Measurements from ENCODE around the gene SRPRA.
"Not testable (repeated sequence)": the region's sequence is repeated elsewhere in the genome, so short reads cannot be mapped to it uniquely, and the experiment has no call there.

Gene SRPRA

GRCh38 chr11:126311401-126312291 lies 43.0 kb upstream of the SRPRA start:
- Histone ChIP-seq H3K27ac (ENCODE audit: insufficient read depth in 1 of 2, low read depth in 1 of 2, low read length in 2 of 2, poor library complexity in 1 of 2, severe bottlenecking in 2 of 2) (no peak overlapping the region), H3K27me3 (replicated peaks in 2 of 5; ENCODE audit: control insufficient read depth in 4 of 5, insufficient read depth in 5 of 5, low read length in 4 of 5) (no peaks in the 10 kb centered on the region), H3K4me3 (ENCODE audit: control insufficient read depth in 1 of 7, extremely low read depth in 1 of 7, insufficient read depth in 4 of 7, low read depth in 2 of 7, low read length in 6 of 7) (no peak overlapping the region), H3K36me3 (ENCODE audit: control insufficient read depth in 4 of 4, insufficient read depth in 4 of 4, low read length in 3 of 4) (peaks cover 0 to 42% (median 8%) of the 10 kb centered on the region in 4 experiments), H3K9me3 (ENCODE audit: control extremely low read depth in 1 of 5, control insufficient read depth in 4 of 5, insufficient read depth in 2 of 5, low read depth in 1 of 5, low read length in 4 of 5) (peaks cover 0 to 2% (median 0%) of the 10 kb centered on the region in 5 experiments), H3K4me1 (ENCODE audit: control extremely low read depth in 1 of 4, control insufficient read depth in 4 of 4, insufficient read depth in 4 of 4, low read length in 3 of 4) (peaks cover 3 to 50% (median 25%) of the 10 kb centered on the region in 4 experiments)
- DNase-seq, result peak; percentile 25 to 84 (median 70)
- ChIA-PET POLR2A (interaction anchor here (1.2 kb wide), 1 partner anchor 105 kb away, joined by 4 read pairs; no protein-coding TSS in a partner anchor), CTCF (interaction anchor here (0.7 to 11.9 kb wide), 40 partner anchors 7 to 1034 kb away, joined by 3 to 105 read pairs (median 5); partner anchors contain the start of gene ST3GAL4)
- WGBS (ENCODE audit: insufficient coverage), result 73% methylated on average over 9 of the region's 14 CpGs

GRCh38 chr11:126310992-126311310 lies 42.3 kb upstream of the SRPRA start:
- no peak for DNase-seq
- H3K36me3 ChIP-seq (ENCODE audit: control insufficient read depth in 4 of 4, insufficient read depth in 4 of 4, low read length in 3 of 4), result peaks cover 0 to 42% (median 11%) of the 10 kb centered on the region in 4 experiments
- no peak overlapping the region for H3K27ac ChIP-seq (ENCODE audit: insufficient read depth in 1 of 2, low read depth in 1 of 2, low read length in 2 of 2, poor library complexity in 1 of 2, severe bottlenecking in 2 of 2)
- WGBS (ENCODE audit: insufficient coverage), result 51% methylated on average over 5 of the region's 6 CpGs
- ChIA-PET CTCF (interaction anchor here (0.7 to 11.9 kb wide), 41 partner anchors 8 to 1034 kb away, joined by 3 to 105 read pairs (median 5); partner anchors contain the start of gene ST3GAL4), POLR2A (interaction anchor here (0.5 to 1.3 kb wide), 3 partner anchors 82 to 109 kb away, joined by 3 to 4 read pairs (median 3); no protein-coding TSS in a partner anchor)
- no peak overlapping the region for H3K4me3 ChIP-seq (ENCODE audit: control insufficient read depth in 1 of 7, extremely low read depth in 1 of 7, insufficient read depth in 4 of 7, low read depth in 2 of 7, low read length in 6 of 7)
- H3K4me1 ChIP-seq (ENCODE audit: control extremely low read depth in 1 of 4, control insufficient read depth in 4 of 4, insufficient read depth in 4 of 4, low read length in 3 of 4), result peaks cover 3 to 50% (median 25%) of the 10 kb centered on the region in 4 experiments
- peaks cover 0 to 2% (median 0%) of the 10 kb centered on the region in 5 experiments for H3K9me3 ChIP-seq (ENCODE audit: control extremely low read depth in 1 of 5, control insufficient read depth in 4 of 5, insufficient read depth in 2 of 5, low read depth in 1 of 5, low read length in 4 of 5)
- no peaks in the 10 kb centered on the region for H3K27me3 ChIP-seq (replicated peaks in 2 of 5; ENCODE audit: control insufficient read depth in 4 of 5, insufficient read depth in 5 of 5, low read length in 4 of 5)

DNA sequence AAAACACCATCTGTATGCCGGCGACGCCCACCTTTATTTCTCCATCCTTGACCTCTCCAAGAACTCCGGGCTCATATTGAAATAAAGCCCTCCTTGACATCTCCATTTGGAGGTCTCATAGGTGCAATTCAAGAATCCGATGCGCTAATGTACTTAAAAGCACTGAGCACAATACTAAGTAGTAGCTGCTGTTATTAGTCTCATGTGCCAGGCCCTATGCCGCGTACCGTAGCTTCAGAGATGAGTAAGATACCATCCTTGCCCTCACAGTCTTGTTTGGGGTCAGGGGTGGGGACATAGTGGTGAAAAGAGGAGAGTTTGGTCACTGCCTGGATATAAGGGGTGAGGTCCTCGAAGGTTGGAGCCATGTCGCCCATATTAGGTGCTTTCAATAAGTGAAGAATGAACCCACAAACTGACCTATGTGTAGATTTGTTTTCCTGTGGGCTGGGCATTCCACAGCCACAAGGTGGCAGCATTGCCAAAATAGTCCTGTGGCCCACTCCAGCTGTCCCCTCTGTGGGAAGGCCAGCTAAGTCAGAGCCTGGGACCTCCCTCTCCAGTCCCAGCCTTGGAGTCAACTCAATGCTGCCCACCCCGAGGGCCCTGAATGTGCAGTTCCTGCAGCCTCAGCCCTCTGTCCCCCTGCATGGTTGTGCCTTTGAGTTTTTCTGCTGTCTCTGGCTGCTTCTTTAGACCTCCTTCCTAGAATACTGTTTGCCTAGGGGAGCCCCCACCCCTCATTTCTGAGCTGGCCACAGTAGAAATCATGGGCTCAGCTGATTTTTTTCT lies 41.7 kb upstream of the SRPRA start:
- Histone ChIP-seq H3K4me1 (ENCODE audit: control extremely low read depth in 1 of 4, control insufficient read depth in 4 of 4, insufficient read depth in 4 of 4, low read length in 3 of 4) (peaks cover 3 to 50% (median 25%) of the 10 kb centered on the region in 4 experiments), H3K27ac (ENCODE audit: insufficient read depth in 1 of 2, low read depth in 1 of 2, low read length in 2 of 2, poor library complexity in 1 of 2, severe bottlenecking in 2 of 2) (no peak overlapping the region), H3K9me3 (ENCODE audit: control extremely low read depth in 1 of 5, control insufficient read depth in 4 of 5, insufficient read depth in 2 of 5, low read depth in 1 of 5, low read length in 4 of 5) (peaks cover 0 to under 1% (median 0%) of the 10 kb centered on the region in 5 experiments), H3K27me3 (replicated peaks in 2 of 5; ENCODE audit: control insufficient read depth in 4 of 5, insufficient read depth in 5 of 5, low read length in 4 of 5) (no peaks in the 10 kb centered on the region), H3K36me3 (ENCODE audit: control insufficient read depth in 4 of 4, insufficient read depth in 4 of 4, low read length in 3 of 4) (peaks cover 0 to 40% (median 11%) of the 10 kb centered on the region in 4 experiments), H3K4me3 (ENCODE audit: control insufficient read depth in 1 of 7, extremely low read depth in 1 of 7, insufficient read depth in 4 of 7, low read depth in 2 of 7, low read length in 6 of 7) (no peak overlapping the region)
- 66% methylated on average over 12 of the region's 12 CpGs for WGBS (ENCODE audit: insufficient coverage)
- ChIA-PET CTCF (interaction anchor here (0.7 to 11.9 kb wide), 41 partner anchors 9 to 1035 kb away, joined by 3 to 105 read pairs (median 5); partner anchors contain the start of gene ST3GAL4), POLR2A (interaction anchor here (0.5 to 1.3 kb wide), 3 partner anchors 83 to 110 kb away, joined by 3 to 4 read pairs (median 3); no protein-coding TSS in a partner anchor)
- peak; percentile 72 to 77 (median 75) for DNase-seq

DNA sequence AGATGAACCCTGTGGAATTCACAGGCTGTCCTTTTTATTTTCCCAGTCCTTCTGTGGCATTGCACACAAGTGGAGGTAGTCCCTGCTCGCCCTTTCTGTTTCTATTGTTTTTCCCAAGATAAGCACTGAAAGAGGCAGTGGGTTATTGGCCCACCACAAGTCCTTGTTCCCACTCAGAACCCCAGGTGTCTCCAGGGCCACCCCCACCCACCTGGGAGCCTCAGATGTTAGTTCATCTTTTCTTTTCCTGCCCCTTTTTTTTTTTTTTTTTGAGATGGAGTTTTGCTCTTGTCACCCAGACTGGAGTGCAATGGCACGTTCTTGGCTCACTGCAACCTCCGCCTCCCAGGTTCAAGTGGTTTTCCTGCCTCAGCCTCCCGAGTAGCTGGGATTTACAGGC lies 40.1 kb upstream of the SRPRA start:
- POLR2A ChIA-PET; H3K27me3 ChIP-seq (replicated peaks in 2 of 5; ENCODE audit: control insufficient read depth in 4 of 5, insufficient read depth in 5 of 5, low read length in 4 of 5); H3K27ac ChIP-seq (ENCODE audit: insufficient read depth in 1 of 2, low read depth in 1 of 2, low read length in 2 of 2, poor library complexity in 1 of 2, severe bottlenecking in 2 of 2); DNase-seq; H3K9me3 ChIP-seq (ENCODE audit: control extremely low read depth in 1 of 5, control insufficient read depth in 4 of 5, insufficient read depth in 2 of 5, low read depth in 1 of 5, low read length in 4 of 5); H3K4me3 ChIP-seq (ENCODE audit: control insufficient read depth in 1 of 7, extremely low read depth in 1 of 7, insufficient read depth in 4 of 7, low read depth in 2 of 7, low read length in 6 of 7): not testable (repeated sequence)
- peaks cover 7 to 55% (median 32%) of the 10 kb centered on the region in 4 experiments for H3K4me1 ChIP-seq (ENCODE audit: control extremely low read depth in 1 of 4, control insufficient read depth in 4 of 4, insufficient read depth in 4 of 4, low read length in 3 of 4)
- whole genome bisulfite sequencing (ENCODE audit: insufficient coverage), result 100% methylated on average over 4 of the region's 4 CpGs
- H3K36me3 ChIP-seq (ENCODE audit: control insufficient read depth in 4 of 4, insufficient read depth in 4 of 4, low read length in 3 of 4), result peaks cover 0 to 37% (median 8%) of the 10 kb centered on the region in 4 experiments
- CTCF ChIA-PET, result interaction anchor here (1.4 to 11.9 kb wide), 7 partner anchors 9 to 171 kb away, joined by 4 to 105 read pairs (median 20); partner anchors contain the start of gene ST3GAL4

DNA sequence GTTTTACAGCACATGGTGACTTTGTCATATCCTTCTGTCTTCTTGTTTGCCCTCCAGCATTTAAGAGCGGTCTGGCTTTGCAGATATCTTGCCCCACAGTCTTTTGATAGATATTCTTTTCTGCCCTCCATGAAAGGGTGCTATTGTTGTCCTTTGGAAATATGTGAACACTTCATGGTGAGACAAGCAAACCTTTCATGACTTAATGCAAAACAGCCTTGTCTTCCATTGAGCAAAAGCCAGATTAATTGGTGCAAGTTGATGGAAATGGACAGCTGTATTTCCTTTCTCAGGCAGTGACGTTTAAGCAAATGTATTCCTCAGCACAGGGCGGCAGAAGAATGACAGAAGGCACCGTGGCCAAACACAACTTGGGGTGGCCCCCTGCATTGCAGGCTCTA lies 39.6 kb upstream of the SRPRA start:
- peaks cover 7 to 55% (median 34%) of the 10 kb centered on the region in 4 experiments for H3K4me1 ChIP-seq (ENCODE audit: control extremely low read depth in 1 of 4, control insufficient read depth in 4 of 4, insufficient read depth in 4 of 4, low read length in 3 of 4)
- no peaks in the 10 kb centered on the region for H3K27me3 ChIP-seq (replicated peaks in 2 of 5; ENCODE audit: control insufficient read depth in 4 of 5, insufficient read depth in 5 of 5, low read length in 4 of 5)
- no peak overlapping the region for H3K4me3 ChIP-seq (ENCODE audit: control insufficient read depth in 1 of 7, extremely low read depth in 1 of 7, insufficient read depth in 4 of 7, low read depth in 2 of 7, low read length in 6 of 7)
- peaks cover 0 to 35% (median 8%) of the 10 kb centered on the region in 4 experiments for H3K36me3 ChIP-seq (ENCODE audit: control insufficient read depth in 4 of 4, insufficient read depth in 4 of 4, low read length in 3 of 4)
- POLR2A ChIA-PET, result no interaction called here
- no peaks in the 10 kb centered on the region for H3K9me3 ChIP-seq (ENCODE audit: control extremely low read depth in 1 of 5, control insufficient read depth in 4 of 5, insufficient read depth in 2 of 5, low read depth in 1 of 5, low read length in 4 of 5)
- no peak overlapping the region for H3K27ac ChIP-seq (ENCODE audit: insufficient read depth in 1 of 2, low read depth in 1 of 2, low read length in 2 of 2, poor library complexity in 1 of 2, severe bottlenecking in 2 of 2)
- WGBS (ENCODE audit: insufficient coverage), result 95% methylated on average over 3 of the region's 4 CpGs
- DNase-seq, result no peak
- CTCF ChIA-PET, result interaction anchor here (0.9 to 11.9 kb wide), 8 partner anchors 8 to 682 kb away, joined by 3 to 105 read pairs (median 10); partner anchors contain the start of gene ST3GAL4

DNA sequence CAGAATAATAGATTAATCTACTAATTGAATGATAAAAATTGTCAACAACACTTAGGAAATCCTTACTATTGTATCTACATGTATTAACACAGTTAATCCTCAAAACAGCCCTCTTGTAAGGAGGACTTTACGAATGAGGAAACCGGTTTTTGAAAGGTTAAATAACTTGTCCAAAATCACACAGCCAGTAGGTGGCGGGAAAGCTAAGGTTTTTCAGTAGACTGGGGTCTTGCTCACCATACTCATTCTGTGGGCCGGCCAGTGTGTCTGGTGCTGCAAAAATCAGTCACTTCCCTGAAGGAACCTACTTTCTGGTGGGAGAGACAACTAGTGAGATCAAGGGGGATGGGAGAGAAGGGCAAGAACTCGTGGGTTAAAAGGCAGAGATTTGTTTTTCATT lies 39.0 kb upstream of the SRPRA start:
- no peaks in the 10 kb centered on the region for H3K27me3 ChIP-seq (replicated peaks in 2 of 5; ENCODE audit: control insufficient read depth in 4 of 5, insufficient read depth in 5 of 5, low read length in 4 of 5)
- peak; percentile 77 to 84 (median 81) for DNase-seq
- ChIA-PET POLR2A (no interaction called here), CTCF (interaction anchor here (0.9 to 11.9 kb wide), 8 partner anchors 8 to 682 kb away, joined by 3 to 105 read pairs (median 6); no protein-coding TSS in a partner anchor)
- no peaks in the 10 kb centered on the region for H3K9me3 ChIP-seq (ENCODE audit: control extremely low read depth in 1 of 5, control insufficient read depth in 4 of 5, insufficient read depth in 2 of 5, low read depth in 1 of 5, low read length in 4 of 5)
- 30% methylated on average over 2 of the region's 5 CpGs for WGBS (ENCODE audit: insufficient coverage)
- H3K4me1 ChIP-seq (ENCODE audit: control extremely low read depth in 1 of 4, control insufficient read depth in 4 of 4, insufficient read depth in 4 of 4, low read length in 3 of 4), result peaks cover 7 to 50% (median 33%) of the 10 kb centered on the region in 4 experiments
- no peak overlapping the region for H3K4me3 ChIP-seq (ENCODE audit: control insufficient read depth in 1 of 7, extremely low read depth in 1 of 7, insufficient read depth in 4 of 7, low read depth in 2 of 7, low read length in 6 of 7)
- H3K27ac ChIP-seq (ENCODE audit: insufficient read depth in 1 of 2, low read depth in 1 of 2, low read length in 2 of 2, poor library complexity in 1 of 2, severe bottlenecking in 2 of 2), result no peak overlapping the region
- peaks cover 0 to 30% (median 8%) of the 10 kb centered on the region in 4 experiments for H3K36me3 ChIP-seq (ENCODE audit: control insufficient read depth in 4 of 4, insufficient read depth in 4 of 4, low read length in 3 of 4)

All from common myeloid progenitor, CD34-positive (primary cell).